Measurements from ENCODE around the gene STARD8.
"Not testable (repeated sequence)": the region's sequence is repeated elsewhere in the genome, so short reads cannot be mapped to it uniquely, and the experiment has no call there.

Gene STARD8

GRCh38 chrX:68735266-68735665, 87.8 kb downstream of the STARD8 start:
- Histone ChIP-seq H3K27me3 (ENCODE audit: insufficient read depth, insufficient read length) (peaks cover 7% of the 10 kb centered on the region), H3K36me3 (ENCODE audit: insufficient read depth, insufficient read length, low read length) (no peaks in the 10 kb centered on the region), H3K9ac (ENCODE audit: insufficient read length, low read depth) (no peak overlapping the region), H3K4me3 (ENCODE audit: insufficient read length, low read depth) (no peak overlapping the region), H3K9me3 (ENCODE audit: insufficient read depth, low read length) (no peaks in the 10 kb centered on the region), H3K4me1 (ENCODE audit: insufficient read depth, insufficient read length) (no peaks in the 10 kb centered on the region)
- DNase-seq (ENCODE audit: low read depth, low spot score): no peak
- TF ChIP-seq ZNF274 (IDR thresholded peaks at IDR 0.05; ENCODE audit: low read depth, low read length): no peak
- no peak for TF ChIP-seq YY1 (IDR thresholded peaks at IDR 0.05; ENCODE audit: insufficient read depth, insufficient read length)
- no peak for TF ChIP-seq SUZ12 (IDR thresholded peaks at IDR 0.05; ENCODE audit: extremely low read depth, insufficient read depth, insufficient read length)

- not testable (repeated sequence) for DNase-seq (ENCODE audit: low read depth, low spot score); H3K9ac ChIP-seq (ENCODE audit: insufficient read length, low read depth); H3K4me3 ChIP-seq (ENCODE audit: insufficient read length, low read depth); H3K27me3 ChIP-seq (ENCODE audit: insufficient read depth, insufficient read length); H3K36me3 ChIP-seq (ENCODE audit: insufficient read depth, insufficient read length, low read length); H3K9me3 ChIP-seq (ENCODE audit: insufficient read depth, low read length); H3K4me1 ChIP-seq (ENCODE audit: insufficient read depth, insufficient read length)
These were observed 94.4 kb downstream of the STARD8 start for GRCh38 chrX:68741864-68742263.

DNA sequence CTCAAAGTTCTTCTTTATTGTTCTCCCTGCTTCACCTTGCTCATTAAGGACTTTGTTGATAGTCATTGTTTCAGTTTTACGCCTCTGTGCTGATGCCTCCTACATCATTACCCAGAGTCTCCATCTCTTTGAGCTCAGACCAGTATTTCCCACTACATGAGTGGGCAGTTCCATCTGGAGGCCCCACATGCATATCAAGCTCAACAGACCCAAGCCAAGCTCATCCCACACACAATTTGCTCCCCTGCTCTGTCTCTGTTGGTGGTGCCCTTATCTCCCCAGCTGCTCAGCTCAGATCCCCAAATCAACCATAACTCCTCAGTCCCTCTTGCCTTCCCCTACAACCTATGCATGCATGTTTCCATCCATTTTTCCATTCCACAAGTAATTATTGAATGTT, 96.3 kb downstream of the STARD8 start:
- Histone ChIP-seq H3K27me3 (ENCODE audit: insufficient read depth, insufficient read length) (no peaks in the 10 kb centered on the region), H3K4me1 (ENCODE audit: insufficient read depth, insufficient read length) (no peaks in the 10 kb centered on the region), H3K4me3 (ENCODE audit: insufficient read length, low read depth) (no peak overlapping the region), H3K9me3 (ENCODE audit: insufficient read depth, low read length) (no peaks in the 10 kb centered on the region), H3K36me3 (ENCODE audit: insufficient read depth, insufficient read length, low read length) (no peaks in the 10 kb centered on the region), H3K9ac (ENCODE audit: insufficient read length, low read depth) (no peak overlapping the region)
- DNase-seq (ENCODE audit: low read depth, low spot score): no peak
- TF ChIP-seq ZNF274 (IDR thresholded peaks at IDR 0.05; ENCODE audit: low read depth, low read length): no peak
- no peak for TF ChIP-seq SUZ12 (IDR thresholded peaks at IDR 0.05; ENCODE audit: extremely low read depth, insufficient read depth, insufficient read length)

- no peak for TF ChIP-seq ZNF274 (IDR thresholded peaks at IDR 0.05; ENCODE audit: low read depth, low read length)
- Histone ChIP-seq H3K9me3 (ENCODE audit: insufficient read depth, low read length) (no peaks in the 10 kb centered on the region), H3K36me3 (ENCODE audit: insufficient read depth, insufficient read length, low read length) (no peaks in the 10 kb centered on the region), H3K4me3 (ENCODE audit: insufficient read length, low read depth) (no peak overlapping the region), H3K27me3 (ENCODE audit: insufficient read depth, insufficient read length) (no peaks in the 10 kb centered on the region), H3K4me1 (ENCODE audit: insufficient read depth, insufficient read length) (no peaks in the 10 kb centered on the region), H3K9ac (ENCODE audit: insufficient read length, low read depth) (no peak overlapping the region)
- DNase-seq (ENCODE audit: low read depth, low spot score): no peak
These were observed 99.5 kb downstream of the STARD8 start for GRCh38 chrX:68746988-68747387.

- Histone ChIP-seq H3K27me3 (ENCODE audit: insufficient read depth, insufficient read length) (no peaks in the 10 kb centered on the region), H3K4me3 (ENCODE audit: insufficient read length, low read depth) (no peak overlapping the region), H3K9ac (ENCODE audit: insufficient read length, low read depth) (no peak overlapping the region), H3K9me3 (ENCODE audit: insufficient read depth, low read length) (no peaks in the 10 kb centered on the region), H3K4me1 (ENCODE audit: insufficient read depth, insufficient read length) (no peaks in the 10 kb centered on the region), H3K36me3 (ENCODE audit: insufficient read depth, insufficient read length, low read length) (no peaks in the 10 kb centered on the region)
- TF ChIP-seq SUZ12 (IDR thresholded peaks at IDR 0.05; ENCODE audit: extremely low read depth, insufficient read depth, insufficient read length) (no peak), YY1 (IDR thresholded peaks at IDR 0.05; ENCODE audit: insufficient read depth, insufficient read length) (no peak), ZNF274 (IDR thresholded peaks at IDR 0.05; ENCODE audit: low read depth, low read length) (no peak)
- no peak for DNase-seq (ENCODE audit: low read depth, low spot score)
These were observed 100.6 kb downstream of the STARD8 start for GRCh38 chrX:68748030-68748429.

GRCh38 chrX:68749426-68749825, 102.0 kb downstream of the STARD8 start:
- Histone ChIP-seq H3K4me1 (ENCODE audit: insufficient read depth, insufficient read length) (no peaks in the 10 kb centered on the region), H3K27me3 (ENCODE audit: insufficient read depth, insufficient read length) (no peaks in the 10 kb centered on the region), H3K9ac (ENCODE audit: insufficient read length, low read depth) (no peak overlapping the region), H3K36me3 (ENCODE audit: insufficient read depth, insufficient read length, low read length) (no peaks in the 10 kb centered on the region), H3K4me3 (ENCODE audit: insufficient read length, low read depth) (no peak overlapping the region), H3K9me3 (ENCODE audit: insufficient read depth, low read length) (no peaks in the 10 kb centered on the region)
- TF ChIP-seq ZNF274 (IDR thresholded peaks at IDR 0.05; ENCODE audit: low read depth, low read length) (no peak), SUZ12 (IDR thresholded peaks at IDR 0.05; ENCODE audit: extremely low read depth, insufficient read depth, insufficient read length) (no peak), YY1 (IDR thresholded peaks at IDR 0.05; ENCODE audit: insufficient read depth, insufficient read length) (no peak)
- DNase-seq (ENCODE audit: low read depth, low spot score): no peak

- Histone ChIP-seq H3K9ac (ENCODE audit: insufficient read length, low read depth) (no peak overlapping the region), H3K36me3 (ENCODE audit: insufficient read depth, insufficient read length, low read length) (no peaks in the 10 kb centered on the region), H3K4me1 (ENCODE audit: insufficient read depth, insufficient read length) (no peaks in the 10 kb centered on the region), H3K9me3 (ENCODE audit: insufficient read depth, low read length) (no peaks in the 10 kb centered on the region), H3K4me3 (ENCODE audit: insufficient read length, low read depth) (no peak overlapping the region), H3K27me3 (ENCODE audit: insufficient read depth, insufficient read length) (no peaks in the 10 kb centered on the region)
- TF ChIP-seq YY1 (IDR thresholded peaks at IDR 0.05; ENCODE audit: insufficient read depth, insufficient read length): no peak
- DNase-seq (ENCODE audit: low read depth, low spot score): no peak
These were observed 102.8 kb downstream of the STARD8 start for GRCh38 chrX:68750316-68750715.

DNA sequence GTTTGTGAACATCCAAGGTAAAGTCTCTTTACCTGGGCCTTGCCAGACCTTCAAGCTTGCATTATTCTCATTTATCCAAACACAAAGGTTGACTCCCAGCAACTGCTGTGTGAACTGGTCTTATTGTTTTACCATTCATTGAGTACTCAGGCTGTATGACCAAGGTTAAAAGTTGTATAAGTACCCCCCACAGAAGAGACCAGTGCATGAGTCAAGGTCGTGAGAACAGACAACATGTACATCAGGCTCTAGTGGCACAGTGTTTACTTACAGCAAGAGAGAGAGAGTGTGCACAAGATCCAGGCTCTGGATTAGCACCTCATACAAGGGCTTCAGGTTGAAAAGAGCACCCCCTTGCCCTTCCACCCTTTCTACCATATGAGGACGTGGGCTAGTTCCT, 103.9 kb downstream of the STARD8 start:
- Histone ChIP-seq H3K9me3 (ENCODE audit: insufficient read depth, low read length) (no peaks in the 10 kb centered on the region), H3K4me3 (ENCODE audit: insufficient read length, low read depth) (no peak overlapping the region), H3K9ac (ENCODE audit: insufficient read length, low read depth) (no peak overlapping the region), H3K36me3 (ENCODE audit: insufficient read depth, insufficient read length, low read length) (no peaks in the 10 kb centered on the region), H3K4me1 (ENCODE audit: insufficient read depth, insufficient read length) (no peaks in the 10 kb centered on the region), H3K27me3 (ENCODE audit: insufficient read depth, insufficient read length) (no peaks in the 10 kb centered on the region)
- no peak for DNase-seq (ENCODE audit: low read depth, low spot score)
- TF ChIP-seq ZNF274 (IDR thresholded peaks at IDR 0.05; ENCODE audit: low read depth, low read length) (no peak), SUZ12 (IDR thresholded peaks at IDR 0.05; ENCODE audit: extremely low read depth, insufficient read depth, insufficient read length) (no peak), YY1 (IDR thresholded peaks at IDR 0.05; ENCODE audit: insufficient read depth, insufficient read length) (no peak)

All from NT2/D1 (cell line).